HCT116 (cell line): ENCODE results near the gene TNFAIP8. TPM values are rescaled to one million over a fixed set of nuclear protein-coding genes. Genes with fewer than 3 reads are reported as not detected.
A peak's percentile ranks its signal among the peaks of the same experiment; 100 is the strongest.

ENCODE experiments used
- ATF3 ChIP-seq: IDR thresholded peaks from 2 replicates; pipeline ENCODE4 v1.6.1; 2012
- EZH2 ChIP-seq: fragments of 200-600 bp; sonication (generic); IDR thresholded peaks from 2 replicates; pipeline ENCODE4 v1.6.1; 2017; ENCODE audit warnings: antibody characterized with exemption, mixed run types
- SRF ChIP-seq: IDR thresholded peaks from 2 replicates; pipeline ENCODE4 v1.6.1; 2012; ENCODE audit warnings: low read depth
- YY1 ChIP-seq: IDR thresholded peaks from 2 replicates; pipeline ENCODE4 v1.6.1; 2011; ENCODE audit warnings: low read length, low read depth, moderate library complexity, mild to moderate bottlenecking; ENCODE audit not compliant: insufficient replicate concordance; ENCODE audit errors: extremely low read depth
- total RNA-seq: library from RNA; stranded (reverse); gene quantifications from one replicate; pipeline ENCODE4 v1.2.1, GENCODE V29; 2021; ENCODE audit not compliant: unreplicated experiment
- TF ChIP-seq, protein P1 (sequence below): IDR thresholded peaks from 2 replicates; pipeline ENCODE4 v1.6.1; 2012; ENCODE audit warnings: low read depth
- TF ChIP-seq, protein P2 (sequence below): IDR thresholded peaks from 2 replicates; pipeline ENCODE4 v1.6.1; 2011; ENCODE audit warnings: mild to moderate bottlenecking, low read length, moderate library complexity; ENCODE audit not compliant: insufficient replicate concordance; ENCODE audit errors: extremely low read depth
- TF ChIP-seq, protein P3 (sequence below): IDR thresholded peaks from 2 replicates; pipeline ENCODE4 v1.6.1; 2012

TNFAIP8 gene
- total RNA-seq, 1 experiment from 2014 or later, result 18.4 TPM

DNA sequence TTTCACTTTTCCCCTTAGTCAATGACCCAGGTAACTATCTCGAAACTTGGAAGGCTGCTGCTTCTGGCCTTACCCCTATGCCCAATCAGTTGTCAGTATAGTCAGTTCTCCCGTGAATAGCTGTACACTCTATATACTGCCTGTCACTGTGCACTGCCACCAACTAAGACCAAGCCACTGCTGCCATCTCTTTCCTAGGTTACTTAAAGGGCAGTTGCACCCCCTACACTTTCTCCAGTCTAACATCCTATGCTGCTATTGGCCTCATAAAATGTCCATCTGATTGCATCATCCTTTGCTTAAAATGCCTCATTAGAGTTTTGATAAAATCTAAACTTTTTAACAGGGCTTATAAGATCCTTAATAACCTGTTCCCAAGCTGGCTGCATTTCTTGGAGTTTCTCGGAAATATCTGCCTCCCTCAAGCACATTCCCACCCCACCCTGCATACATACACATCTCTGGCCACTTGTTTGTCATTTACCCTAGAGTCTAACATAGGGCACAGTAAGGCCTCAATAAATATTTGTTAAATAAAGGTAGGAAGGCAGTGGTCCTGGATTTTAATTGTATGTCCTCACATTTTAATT lies 32.8 kb upstream of the TNFAIP8 start (continued):
- TF ChIP-seq, protein P1, sequence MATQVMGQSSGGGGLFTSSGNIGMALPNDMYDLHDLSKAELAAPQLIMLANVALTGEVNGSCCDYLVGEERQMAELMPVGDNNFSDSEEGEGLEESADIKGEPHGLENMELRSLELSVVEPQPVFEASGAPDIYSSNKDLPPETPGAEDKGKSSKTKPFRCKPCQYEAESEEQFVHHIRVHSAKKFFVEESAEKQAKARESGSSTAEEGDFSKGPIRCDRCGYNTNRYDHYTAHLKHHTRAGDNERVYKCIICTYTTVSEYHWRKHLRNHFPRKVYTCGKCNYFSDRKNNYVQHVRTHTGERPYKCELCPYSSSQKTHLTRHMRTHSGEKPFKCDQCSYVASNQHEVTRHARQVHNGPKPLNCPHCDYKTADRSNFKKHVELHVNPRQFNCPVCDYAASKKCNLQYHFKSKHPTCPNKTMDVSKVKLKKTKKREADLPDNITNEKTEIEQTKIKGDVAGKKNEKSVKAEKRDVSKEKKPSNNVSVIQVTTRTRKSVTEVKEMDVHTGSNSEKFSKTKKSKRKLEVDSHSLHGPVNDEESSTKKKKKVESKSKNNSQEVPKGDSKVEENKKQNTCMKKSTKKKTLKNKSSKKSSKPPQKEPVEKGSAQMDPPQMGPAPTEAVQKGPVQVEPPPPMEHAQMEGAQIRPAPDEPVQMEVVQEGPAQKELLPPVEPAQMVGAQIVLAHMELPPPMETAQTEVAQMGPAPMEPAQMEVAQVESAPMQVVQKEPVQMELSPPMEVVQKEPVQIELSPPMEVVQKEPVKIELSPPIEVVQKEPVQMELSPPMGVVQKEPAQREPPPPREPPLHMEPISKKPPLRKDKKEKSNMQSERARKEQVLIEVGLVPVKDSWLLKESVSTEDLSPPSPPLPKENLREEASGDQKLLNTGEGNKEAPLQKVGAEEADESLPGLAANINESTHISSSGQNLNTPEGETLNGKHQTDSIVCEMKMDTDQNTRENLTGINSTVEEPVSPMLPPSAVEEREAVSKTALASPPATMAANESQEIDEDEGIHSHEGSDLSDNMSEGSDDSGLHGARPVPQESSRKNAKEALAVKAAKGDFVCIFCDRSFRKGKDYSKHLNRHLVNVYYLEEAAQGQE, result no peak
- TF ChIP-seq SRF (no peak), ATF3 (peak; percentile 59), EZH2 (no peak), YY1 (no peak)
- TF ChIP-seq, protein P2, sequence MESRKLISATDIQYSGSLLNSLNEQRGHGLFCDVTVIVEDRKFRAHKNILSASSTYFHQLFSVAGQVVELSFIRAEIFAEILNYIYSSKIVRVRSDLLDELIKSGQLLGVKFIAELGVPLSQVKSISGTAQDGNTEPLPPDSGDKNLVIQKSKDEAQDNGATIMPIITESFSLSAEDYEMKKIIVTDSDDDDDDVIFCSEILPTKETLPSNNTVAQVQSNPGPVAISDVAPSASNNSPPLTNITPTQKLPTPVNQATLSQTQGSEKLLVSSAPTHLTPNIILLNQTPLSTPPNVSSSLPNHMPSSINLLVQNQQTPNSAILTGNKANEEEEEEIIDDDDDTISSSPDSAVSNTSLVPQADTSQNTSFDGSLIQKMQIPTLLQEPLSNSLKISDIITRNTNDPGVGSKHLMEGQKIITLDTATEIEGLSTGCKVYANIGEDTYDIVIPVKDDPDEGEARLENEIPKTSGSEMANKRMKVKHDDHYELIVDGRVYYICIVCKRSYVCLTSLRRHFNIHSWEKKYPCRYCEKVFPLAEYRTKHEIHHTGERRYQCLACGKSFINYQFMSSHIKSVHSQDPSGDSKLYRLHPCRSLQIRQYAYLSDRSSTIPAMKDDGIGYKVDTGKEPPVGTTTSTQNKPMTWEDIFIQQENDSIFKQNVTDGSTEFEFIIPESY, result no peak
- TF ChIP-seq, protein P3, sequence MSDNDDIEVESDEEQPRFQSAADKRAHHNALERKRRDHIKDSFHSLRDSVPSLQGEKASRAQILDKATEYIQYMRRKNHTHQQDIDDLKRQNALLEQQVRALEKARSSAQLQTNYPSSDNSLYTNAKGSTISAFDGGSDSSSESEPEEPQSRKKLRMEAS, result no peak
